Naive thymus-derived CD8-positive, alpha-beta T cell (primary cell): ENCODE data around the gene CCPG1. TPM values are rescaled to one million over a fixed set of nuclear protein-coding genes. Genes with fewer than 3 reads are reported as not detected.
"Not testable (repeated sequence)": the region's sequence is repeated elsewhere in the genome, so short reads cannot be mapped to it uniquely, and the experiment has no call there.

Experiments
- ATAC-seq, 2 donors: fragments of 150-1000 bp; cut with Tn5 transposase in 1 of 2; sonication (Bioruptor Pico), chemical (Tn5 transposase) in 1 of 2; 1 replicate in 1 of 2; 2 replicates in 1 of 2; pipeline ENCODE4 v1.10.0; 2021; ENCODE audit warnings: mild to moderate bottlenecking in 2 of 2, moderate library complexity in 2 of 2
- POLR2A ChIA-PET: fragments of 350-600 bp; sonication (Branson Sonifier 250); formaldehyde crosslinking; loops from one replicate; lab custom pipeline; 2021; ENCODE audit warnings: antibody characterized with exemption; lab: Charles Lee
- DNase-seq, 10 donors: peaks; one replicate each; pipeline versions ENCODE4 v3.0.0 to v3.0.0-alpha.2; 2020 to 2022
- H3K27ac Mint-ChIP-seq, 10 donors: one replicate each; pipeline ENCODE4 v1.8.0; 2020 to 2022; ENCODE audit warnings: mild to moderate bottlenecking in 10 of 10, mixed read lengths in 10 of 10, moderate library complexity in 4 of 10, inconsistent platforms in 1 of 10
- H3K27me3 Mint-ChIP-seq, 5 donors: one replicate each; pipeline ENCODE4 v1.8.0; 2021 to 2022; ENCODE audit warnings: mixed read lengths in 5 of 5
- H3K36me3 Mint-ChIP-seq, 3 donors: one replicate each; pipeline ENCODE4 v1.8.0; 2020 to 2022; ENCODE audit warnings: mixed read lengths in 3 of 3, mild to moderate bottlenecking in 2 of 3, inconsistent platforms in 1 of 3
- H3K4me1 Mint-ChIP-seq, 4 donors: one replicate each; pipeline ENCODE4 v1.8.0; 2021 to 2022; ENCODE audit warnings: mixed read lengths in 4 of 4
- H3K4me3 Mint-ChIP-seq, 10 donors: one replicate each; pipeline ENCODE4 v1.8.0; 2020 to 2022; ENCODE audit warnings: mild to moderate bottlenecking in 10 of 10, mixed read lengths in 10 of 10, moderate library complexity in 6 of 10, inconsistent platforms in 1 of 10
- H3K9me3 Mint-ChIP-seq, 9 donors: one replicate each; pipeline ENCODE4 v1.8.0; 2020 to 2022; ENCODE audit warnings: mixed read lengths in 9 of 9, mild to moderate bottlenecking in 3 of 9, inconsistent platforms in 1 of 9, moderate library complexity in 1 of 9
- polyA plus RNA-seq, 3 donors: library from polyadenylated mRNA; unstranded; fragments of 300-500 nt; fragmentation: Illumina TruSeq; gene quantifications; one replicate each; pipeline ENCODE4 v1.2.3, GENCODE V29; 2021
- total RNA-seq, 8 experiments: library from RNA in 2 of 8; stranded (reverse) in 2 of 8; gene quantifications; one replicate each; pipeline ENCODE4 v1.2.3 and lab custom pipeline; 2021 to 2026

Gene CCPG1
- total RNA-seq, result 10 to 100 TPM; 30.4 to 30.9 TPM
- polyA plus RNA-seq, result 10 to 100 TPM; 13.1 to 30.4 (median 29.2) TPM
- total RNA-seq (lab: John Stamatoyannopoulos, UW), result 4.0 to 14.7 (median 8.9) reads per million in 6 experiments

- Mint-ChIP-seq H3K27me3 (no peaks in the 10 kb centered on the region), H3K36me3 (no peaks in the 10 kb centered on the region), H3K4me1 (peaks cover 9 to 37% (median 32%) of the 10 kb centered on the region in 4 donors), H3K4me3 (peak within 1 kb of the TSS; percentile 85 to 97 (median 94)), H3K27ac (peak within 1 kb of the TSS; percentile 83 to 95 (median 94)), H3K9me3 (no peaks in the 10 kb centered on the region)
- peak; percentile 90 to 92 for ATAC-seq
- POLR2A ChIA-PET, result interaction anchor here (0.6 to 2.2 kb wide), 6 partner anchors 13 to 835 kb away, joined by 3 to 24 read pairs (median 3); partner anchors contain the start of genes PIGB, PIGBOS1 and RSL24D1
- DNase-seq, result peak; percentile 76 to 91 (median 86)
Observed at GRCh38 chr15:55408012-55408928, at the start of gene CCPG1, which contains the start of gene PIERCE2. CCPG1 (minus strand) TSS chr15:55408359; CDS start chr15:55389424, 18,935 bp downstream. PIERCE2 (plus strand) TSS chr15:55408495; CDS start chr15:55408769, 274 bp downstream.

GRCh38 chr15:55457401-55458022 is 49.4 kb upstream of the CCPG1 start:
- H3K27ac Mint-ChIP-seq, result no peak overlapping the region
- H3K4me1 Mint-ChIP-seq, result no peaks in the 10 kb centered on the region
- DNase-seq (no peak), ATAC-seq (no peak)
- H3K36me3 Mint-ChIP-seq, result peaks cover 0 to 25% (median 9%) of the 10 kb centered on the region in 3 donors
- POLR2A ChIA-PET, result no interaction called here
- H3K27me3 Mint-ChIP-seq, result peaks cover 0 to 5% (median 0%) of the 10 kb centered on the region in 5 donors
- peaks cover 0 to 23% (median 18%) of the 10 kb centered on the region in 9 donors for H3K9me3 Mint-ChIP-seq
- H3K4me3 Mint-ChIP-seq, result no peak overlapping the region

GRCh38 chr15:55447030-55447394 is 38.9 kb upstream of the CCPG1 start:
- peaks cover 0 to 10% (median 5%) of the 10 kb centered on the region in 5 donors for H3K27me3 Mint-ChIP-seq
- H3K36me3 Mint-ChIP-seq, ATAC-seq, POLR2A ChIA-PET, H3K4me1 Mint-ChIP-seq, DNase-seq, H3K4me3 Mint-ChIP-seq, H3K27ac Mint-ChIP-seq: not testable (repeated sequence)
- H3K9me3 Mint-ChIP-seq, result peaks cover 0 to 11% (median 2%) of the 10 kb centered on the region in 9 donors

- DNase-seq, POLR2A ChIA-PET, H3K36me3 Mint-ChIP-seq, ATAC-seq, H3K4me1 Mint-ChIP-seq, H3K4me3 Mint-ChIP-seq, H3K27ac Mint-ChIP-seq: not testable (repeated sequence)
- H3K9me3 Mint-ChIP-seq, result peaks cover 0 to 11% (median 2%) of the 10 kb centered on the region in 9 donors
- H3K27me3 Mint-ChIP-seq, result peaks cover 0 to 10% (median 5%) of the 10 kb centered on the region in 5 donors
Observed at GRCh38 chr15:55446379-55447029, 38.3 kb upstream of the CCPG1 start.

GRCh38 chr15:55445936-55446335 is 37.8 kb upstream of the CCPG1 start:
- peaks cover 0 to 10% (median 4%) of the 10 kb centered on the region in 5 donors for H3K27me3 Mint-ChIP-seq
- H3K4me1 Mint-ChIP-seq, POLR2A ChIA-PET, H3K36me3 Mint-ChIP-seq, H3K4me3 Mint-ChIP-seq, ATAC-seq, DNase-seq, H3K27ac Mint-ChIP-seq: not testable (repeated sequence)
- H3K9me3 Mint-ChIP-seq, result peaks cover 0 to 11% (median 2%) of the 10 kb centered on the region in 9 donors

GRCh38 chr15:55443141-55443540 is 35.0 kb upstream of the CCPG1 start:
- POLR2A ChIA-PET, result interaction anchor here (0.5 kb wide), 1 partner anchor 28 kb away, joined by 3 read pairs; no protein-coding TSS in a partner anchor
- DNase-seq, H3K27ac Mint-ChIP-seq, H3K4me3 Mint-ChIP-seq, ATAC-seq, H3K4me1 Mint-ChIP-seq, H3K36me3 Mint-ChIP-seq, H3K9me3 Mint-ChIP-seq: not testable (repeated sequence)
- H3K27me3 Mint-ChIP-seq, result peaks cover 0 to 10% (median 2%) of the 10 kb centered on the region in 5 donors

- Mint-ChIP-seq H3K27me3 (peaks cover 0 to 1% (median 0%) of the 10 kb centered on the region in 5 donors), H3K27ac (no peak overlapping the region), H3K4me1 (peaks cover 0 to 6% (median 2%) of the 10 kb centered on the region in 4 donors), H3K36me3 (no peaks in the 10 kb centered on the region), H3K4me3 (no peak overlapping the region), H3K9me3 (no peaks in the 10 kb centered on the region)
- POLR2A ChIA-PET, result no interaction called here
- peak in 3 of 10 donors; percentile 43 to 49 (median 47) for DNase-seq
- ATAC-seq, result peak; percentile 61 to 83
Observed at GRCh38 chr15:55434989-55435825, 27.0 kb upstream of the CCPG1 start.

- POLR2A ChIA-PET, result no interaction called here
- DNase-seq (no peak), ATAC-seq (no peak)
- no peaks in the 10 kb centered on the region for H3K4me1 Mint-ChIP-seq
- no peaks in the 10 kb centered on the region for H3K36me3 Mint-ChIP-seq
- H3K9me3 Mint-ChIP-seq, result no peaks in the 10 kb centered on the region
- H3K27ac Mint-ChIP-seq, result peak overlapping the region in 1 of 10 donors; percentile 24
- H3K4me3 Mint-ChIP-seq, result no peak overlapping the region
- H3K27me3 Mint-ChIP-seq, result no peaks in the 10 kb centered on the region
Observed at GRCh38 chr15:55422089-55422488, 13.9 kb upstream of the CCPG1 start.

- Mint-ChIP-seq H3K4me3 (no peak overlapping the region), H3K27me3 (no peaks in the 10 kb centered on the region), H3K27ac (no peak overlapping the region), H3K4me1 (no peaks in the 10 kb centered on the region), H3K36me3 (no peaks in the 10 kb centered on the region), H3K9me3 (no peaks in the 10 kb centered on the region)
- POLR2A ChIA-PET, result interaction anchor here (0.7 kb wide), 1 partner anchor 19 kb away, joined by 3 read pairs; no protein-coding TSS in a partner anchor
- ATAC-seq (no peak), DNase-seq (no peak)
Observed at GRCh38 chr15:55420171-55420866, 12.2 kb upstream of the CCPG1 start.

GRCh38 chr15:55417678-55418077 is 9.5 kb upstream of the CCPG1 start:
- DNase-seq, H3K27me3 Mint-ChIP-seq, ATAC-seq, POLR2A ChIA-PET, H3K36me3 Mint-ChIP-seq, H3K4me3 Mint-ChIP-seq, H3K9me3 Mint-ChIP-seq, H3K4me1 Mint-ChIP-seq: not testable (repeated sequence)
- H3K27ac Mint-ChIP-seq, result peak overlapping the region in 1 of 10 donors; percentile 23

- Mint-ChIP-seq H3K4me3 (peak overlapping the region; percentile 85 to 97 (median 94)), H3K27ac (peak overlapping the region in 9 of 10 donors; percentile 83 to 95 (median 89)), H3K4me1 (peaks cover 6 to 31% (median 25%) of the 10 kb centered on the region in 4 donors)
- not testable (repeated sequence) for H3K9me3 Mint-ChIP-seq, H3K27me3 Mint-ChIP-seq, DNase-seq, H3K36me3 Mint-ChIP-seq, ATAC-seq
- POLR2A ChIA-PET, result interaction anchor here (0.6 to 2.2 kb wide), 5 partner anchors 14 to 834 kb away, joined by 3 to 24 read pairs (median 3); partner anchors contain the start of genes PIGB, PIGBOS1 and RSL24D1
Observed at GRCh38 chr15:55408976-55409375, 817 bp upstream of the CCPG1 start.
